ENCODE data around the gene AHCYL2.

DNA sequence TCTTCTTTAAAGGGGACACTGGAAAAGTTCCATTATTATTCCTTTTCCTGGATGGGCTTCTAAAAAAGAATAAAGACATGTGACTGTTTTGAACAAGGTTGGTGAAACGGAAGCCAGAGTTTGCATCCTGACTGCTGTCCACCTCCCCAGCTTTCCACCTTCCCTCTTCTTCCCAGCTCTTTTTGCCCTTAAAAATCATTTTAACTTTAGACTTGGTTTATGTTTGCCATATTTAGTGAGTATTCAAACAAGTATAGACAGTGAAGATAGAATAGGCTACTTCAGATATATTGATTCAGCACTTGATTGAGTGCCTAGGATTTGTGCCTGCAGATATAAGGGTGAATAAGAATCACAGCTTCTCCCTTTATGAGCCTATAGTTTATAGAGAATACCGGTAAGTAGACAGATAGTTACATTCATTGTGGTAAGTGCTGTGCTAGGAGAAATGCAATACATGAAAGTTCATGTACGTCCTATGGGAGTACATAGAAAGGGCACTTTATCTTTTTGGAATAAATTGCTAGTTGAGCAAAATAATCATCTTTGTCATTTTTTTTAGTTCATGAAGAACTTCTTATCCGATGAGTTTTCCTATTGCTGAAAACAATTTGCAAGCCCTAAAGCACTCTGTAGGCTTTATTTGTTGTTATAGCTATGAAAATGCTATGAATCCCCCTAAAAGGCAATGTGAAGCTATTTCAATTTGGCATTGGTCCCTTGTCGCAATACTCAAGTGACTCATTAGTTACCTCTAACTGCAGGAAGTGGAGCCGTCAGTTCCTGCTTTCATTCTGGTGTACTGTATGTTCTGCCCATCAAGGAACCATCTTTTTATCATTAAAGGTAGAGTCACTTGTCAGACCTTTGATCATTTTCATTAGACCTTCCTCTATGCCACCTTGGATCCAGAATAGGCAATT is 152.2 kb downstream of the AHCYL2 start:
- TF ChIP-seq, protein P1, sequence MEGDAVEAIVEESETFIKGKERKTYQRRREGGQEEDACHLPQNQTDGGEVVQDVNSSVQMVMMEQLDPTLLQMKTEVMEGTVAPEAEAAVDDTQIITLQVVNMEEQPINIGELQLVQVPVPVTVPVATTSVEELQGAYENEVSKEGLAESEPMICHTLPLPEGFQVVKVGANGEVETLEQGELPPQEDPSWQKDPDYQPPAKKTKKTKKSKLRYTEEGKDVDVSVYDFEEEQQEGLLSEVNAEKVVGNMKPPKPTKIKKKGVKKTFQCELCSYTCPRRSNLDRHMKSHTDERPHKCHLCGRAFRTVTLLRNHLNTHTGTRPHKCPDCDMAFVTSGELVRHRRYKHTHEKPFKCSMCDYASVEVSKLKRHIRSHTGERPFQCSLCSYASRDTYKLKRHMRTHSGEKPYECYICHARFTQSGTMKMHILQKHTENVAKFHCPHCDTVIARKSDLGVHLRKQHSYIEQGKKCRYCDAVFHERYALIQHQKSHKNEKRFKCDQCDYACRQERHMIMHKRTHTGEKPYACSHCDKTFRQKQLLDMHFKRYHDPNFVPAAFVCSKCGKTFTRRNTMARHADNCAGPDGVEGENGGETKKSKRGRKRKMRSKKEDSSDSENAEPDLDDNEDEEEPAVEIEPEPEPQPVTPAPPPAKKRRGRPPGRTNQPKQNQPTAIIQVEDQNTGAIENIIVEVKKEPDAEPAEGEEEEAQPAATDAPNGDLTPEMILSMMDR (IDR thresholded peaks at IDR 0.05), result no peak
- TF ChIP-seq EZH2 (IDR thresholded peaks at IDR 0.05; ENCODE audit: borderline replicate concordance, insufficient read depth, low read depth, low read length, poor library complexity, severe bottlenecking), result no peak

Measured in B cell (primary cell).